Peyer's patch (tissue), 4 donors: ENCODE measurements around the gene SPATC1L. TPM values are rescaled to one million over a fixed set of nuclear protein-coding genes. Genes with fewer than 3 reads are reported as not detected.
"Not testable (repeated sequence)": the region's sequence is repeated elsewhere in the genome, so short reads cannot be mapped to it uniquely, and the experiment has no call there.

ENCODE experiments used
- DNase-seq, 3 donors: peaks; one replicate each; pipeline ENCODE4 v3.0.0-alpha.2; 2017 to 2019
- H3K27ac ChIP-seq, 4 donors: fragments of 200-600 bp; sonication (generic); one replicate each; pipeline ENCODE4 v1.5.1; 2016 to 2019
- H3K27me3 ChIP-seq, 2 donors: fragments of 200-600 bp; sonication (generic); one replicate each; pipeline ENCODE4 v1.5.1; 2019
- H3K36me3 ChIP-seq, 3 donors: fragments of 200-600 bp; sonication (generic); one replicate each; pipeline ENCODE4 v1.5.1; 2016 to 2019
- H3K4me1 ChIP-seq, 4 donors: fragments of 200-600 bp; sonication (generic); one replicate each; pipeline ENCODE4 v1.5.1; 2016 to 2019
- H3K4me3 ChIP-seq, 4 donors: fragments of 200-600 bp; sonication (generic); 1 replicate in 3 of 4; 2 replicates in 1 of 4; pipeline ENCODE4 v1.5.1; 2016 to 2019; ENCODE audit warnings: mild to moderate bottlenecking in 1 of 4
- H3K9me3 ChIP-seq, 4 donors: fragments of 200-600 bp; sonication (generic); one replicate each; pipeline ENCODE4 v1.5.1; 2016 to 2019; ENCODE audit warnings: mild to moderate bottlenecking in 1 of 4
- POLR2A ChIP-seq, 2 donors: fragments of 450-650 bp; IDR thresholded peaks; one replicate each; pipeline ENCODE4 v1.5.1; 2017; ENCODE audit warnings: antibody characterized with exemption in 2 of 2, mild to moderate bottlenecking in 2 of 2, moderate library complexity in 2 of 2
- total RNA-seq, 4 donors: library from RNA; depleted of rRNA; stranded (reverse); fragments of >200 nt; gene quantifications; one replicate each; pipeline ENCODE4 v1.1.0, GENCODE V29; 2016
- TF ChIP-seq, protein P1 (sequence below), 6 experiments: fragments of 450-650 bp in 4 of 6; fragments of 200-600 bp in 2 of 6; sonication (generic) in 1 of 6; IDR thresholded peaks; one replicate each; pipeline ENCODE4 v1.5.1; 2017 to 2019; ENCODE audit warnings: antibody characterized with exemption in 6 of 6, mild to moderate bottlenecking in 3 of 6, moderate library complexity in 1 of 6

Gene SPATC1L
- total RNA-seq, 4 donors from 2014 or later, result 1.1 to 13.2 (median 2.6) TPM

DNA sequence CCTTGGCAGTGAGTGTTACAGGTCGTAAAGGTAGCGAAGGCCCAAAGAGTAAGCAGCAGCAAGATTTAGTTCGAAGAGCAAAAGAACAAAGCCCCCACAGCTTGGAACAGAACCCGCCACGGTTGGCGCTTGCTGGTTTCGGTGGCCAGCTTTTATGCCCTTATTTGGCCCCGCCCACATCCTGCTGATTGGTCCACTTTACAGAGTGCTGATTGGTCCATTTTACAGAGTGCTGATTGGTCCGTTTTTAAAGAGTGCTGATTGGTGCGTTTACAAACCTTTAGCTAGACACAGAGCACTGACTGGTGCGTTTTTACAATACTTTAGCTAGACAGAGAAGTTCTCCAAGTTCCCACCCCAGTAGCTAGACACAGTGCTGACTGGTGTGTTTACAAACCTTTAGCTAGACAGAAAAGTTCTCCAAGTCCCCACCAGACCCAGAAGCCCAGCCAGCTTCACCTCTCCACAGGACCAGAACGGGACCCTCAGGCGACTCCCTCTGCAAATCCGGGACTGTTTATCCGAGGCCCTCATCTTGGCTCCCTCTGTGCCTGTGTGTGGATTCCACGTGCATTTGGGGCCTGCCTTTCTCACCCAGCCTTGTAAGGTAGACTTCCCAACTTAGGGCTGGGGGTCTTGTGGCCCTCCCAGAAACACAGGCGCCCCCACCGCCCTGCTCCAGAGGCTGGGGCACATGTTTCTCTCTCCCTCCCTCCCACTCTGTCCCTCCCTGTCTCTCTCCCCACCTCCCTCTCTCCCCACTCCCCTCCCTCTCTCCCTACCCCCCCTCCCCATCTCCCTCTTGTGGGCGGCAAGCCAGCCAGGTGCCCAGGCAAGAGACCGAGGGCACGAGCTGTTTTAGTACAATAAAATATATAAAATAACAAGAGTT lies 41.4 kb downstream of the SPATC1L start:
- DNase-seq, result no peak
- H3K9me3 ChIP-seq, result no peaks in the 10 kb centered on the region
- no peaks in the 10 kb centered on the region for H3K27me3 ChIP-seq
- H3K36me3 ChIP-seq, result no peaks in the 10 kb centered on the region
- no peak overlapping the region for H3K27ac ChIP-seq
- TF ChIP-seq, protein P1, sequence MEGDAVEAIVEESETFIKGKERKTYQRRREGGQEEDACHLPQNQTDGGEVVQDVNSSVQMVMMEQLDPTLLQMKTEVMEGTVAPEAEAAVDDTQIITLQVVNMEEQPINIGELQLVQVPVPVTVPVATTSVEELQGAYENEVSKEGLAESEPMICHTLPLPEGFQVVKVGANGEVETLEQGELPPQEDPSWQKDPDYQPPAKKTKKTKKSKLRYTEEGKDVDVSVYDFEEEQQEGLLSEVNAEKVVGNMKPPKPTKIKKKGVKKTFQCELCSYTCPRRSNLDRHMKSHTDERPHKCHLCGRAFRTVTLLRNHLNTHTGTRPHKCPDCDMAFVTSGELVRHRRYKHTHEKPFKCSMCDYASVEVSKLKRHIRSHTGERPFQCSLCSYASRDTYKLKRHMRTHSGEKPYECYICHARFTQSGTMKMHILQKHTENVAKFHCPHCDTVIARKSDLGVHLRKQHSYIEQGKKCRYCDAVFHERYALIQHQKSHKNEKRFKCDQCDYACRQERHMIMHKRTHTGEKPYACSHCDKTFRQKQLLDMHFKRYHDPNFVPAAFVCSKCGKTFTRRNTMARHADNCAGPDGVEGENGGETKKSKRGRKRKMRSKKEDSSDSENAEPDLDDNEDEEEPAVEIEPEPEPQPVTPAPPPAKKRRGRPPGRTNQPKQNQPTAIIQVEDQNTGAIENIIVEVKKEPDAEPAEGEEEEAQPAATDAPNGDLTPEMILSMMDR (IDR thresholded peaks at IDR 0.05), result no peak
- TF ChIP-seq POLR2A (IDR thresholded peaks at IDR 0.05), result no peak
- no peaks in the 10 kb centered on the region for H3K4me1 ChIP-seq
- no peak overlapping the region for H3K4me3 ChIP-seq

DNA sequence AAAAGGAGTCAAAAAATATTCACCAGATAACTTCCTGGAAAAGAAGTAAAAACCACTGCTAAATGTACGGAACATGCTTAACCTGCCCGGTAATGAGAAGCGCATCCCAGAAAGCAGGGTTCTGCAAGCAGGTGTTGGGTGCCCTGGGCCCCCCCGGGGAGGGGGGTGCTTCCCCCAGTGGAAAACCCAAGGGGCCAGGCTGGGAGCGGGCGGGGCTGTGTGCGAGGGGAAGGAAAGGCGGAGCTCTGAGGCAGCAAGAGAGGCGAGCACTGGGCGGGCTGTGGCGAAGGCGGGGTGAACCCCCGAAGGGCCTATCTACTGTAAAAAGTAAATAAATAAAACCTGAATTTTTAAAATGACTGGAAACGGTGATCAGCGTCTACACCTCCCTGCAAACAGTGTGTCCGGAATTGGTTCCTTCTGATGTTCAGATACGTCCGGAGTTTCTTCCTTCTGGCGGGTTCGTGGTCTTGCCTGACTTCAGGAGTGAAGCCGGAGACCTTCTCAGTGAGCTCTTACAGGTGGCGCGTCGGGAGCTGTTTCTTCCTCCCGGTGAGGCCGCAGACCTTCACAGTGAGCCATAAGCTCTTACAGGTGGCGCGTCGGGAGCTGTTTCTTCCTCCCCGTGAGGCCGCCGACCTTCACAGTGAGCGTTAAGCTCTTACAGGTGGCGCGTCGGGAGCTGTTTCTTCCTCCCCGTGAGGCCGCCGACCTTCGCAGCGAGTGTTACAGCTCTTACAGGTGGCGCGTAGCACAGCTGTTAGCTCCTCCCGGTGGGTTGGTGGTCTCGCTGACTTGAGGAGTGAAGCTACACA lies 42.3 kb downstream of the SPATC1L start:
- Histone ChIP-seq H3K27me3 (no peaks in the 10 kb centered on the region), H3K9me3 (no peaks in the 10 kb centered on the region), H3K27ac (no peak overlapping the region), H3K36me3 (no peaks in the 10 kb centered on the region), H3K4me3 (no peak overlapping the region), H3K4me1 (no peaks in the 10 kb centered on the region)
- no peak for DNase-seq
- TF ChIP-seq, protein P1 (IDR thresholded peaks at IDR 0.05), result no peak
- no peak for TF ChIP-seq POLR2A (IDR thresholded peaks at IDR 0.05)

DNA sequence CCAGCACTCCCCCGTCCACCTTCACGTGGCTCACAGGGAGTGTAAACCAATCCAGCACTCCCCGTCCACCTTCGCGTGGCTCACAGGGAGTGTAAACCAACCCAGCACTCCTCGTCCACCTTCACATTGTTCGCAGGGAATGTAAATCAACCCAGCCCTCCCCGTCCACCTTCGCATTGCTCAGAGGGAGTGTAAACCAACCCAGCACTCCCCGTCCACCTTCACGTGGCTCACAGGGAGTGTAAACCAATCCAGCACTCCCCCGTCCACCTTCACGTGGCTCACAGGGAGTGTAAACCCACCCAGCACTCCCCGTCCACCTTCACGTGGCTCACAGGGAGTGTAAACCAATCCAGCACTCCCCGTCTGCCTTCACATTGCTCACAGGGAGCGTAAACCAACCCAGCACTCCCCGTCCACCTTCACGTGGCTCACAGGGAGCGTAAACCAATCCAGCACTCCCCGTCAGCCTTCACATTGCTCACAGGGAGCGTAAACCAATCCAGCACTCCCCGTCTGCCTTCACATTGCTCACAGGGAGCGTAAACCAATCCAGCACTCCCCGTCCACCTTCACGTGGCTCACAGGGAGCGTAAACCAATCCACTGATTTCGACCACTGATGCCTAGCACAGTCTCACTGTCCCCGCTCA lies 43.8 kb downstream of the SPATC1L start:
- not testable (repeated sequence) for H3K27me3 ChIP-seq, H3K4me1 ChIP-seq, H3K27ac ChIP-seq, H3K36me3 ChIP-seq, H3K4me3 ChIP-seq, H3K9me3 ChIP-seq, DNase-seq

DNA sequence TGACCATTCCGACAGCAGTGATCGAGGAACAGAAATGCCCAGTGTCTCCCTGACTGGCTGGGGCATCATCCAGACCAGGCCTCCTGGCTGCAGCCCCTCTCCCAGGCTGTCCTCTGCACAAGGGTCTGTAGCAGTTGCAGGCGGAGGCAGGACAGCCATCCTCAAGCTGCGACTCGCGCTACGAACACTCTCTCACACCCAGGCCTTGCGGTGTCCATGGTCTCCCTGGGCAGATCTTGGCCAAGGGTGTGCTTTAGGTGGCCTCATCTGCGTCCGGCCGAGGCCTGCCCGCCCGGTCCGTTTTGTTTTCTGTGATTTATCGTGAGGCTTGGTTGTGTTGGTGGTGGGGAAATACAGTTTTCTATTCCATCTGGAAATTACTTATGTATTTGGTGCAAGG lies 44.6 kb downstream of the SPATC1L start:
- Histone ChIP-seq H3K27ac (no peak overlapping the region), H3K4me3 (no peak overlapping the region), H3K4me1 (no peaks in the 10 kb centered on the region), H3K27me3 (no peaks in the 10 kb centered on the region), H3K36me3 (no peaks in the 10 kb centered on the region), H3K9me3 (no peaks in the 10 kb centered on the region)
- no peak for DNase-seq
- TF ChIP-seq, protein P1 (IDR thresholded peaks at IDR 0.05), result no peak
- TF ChIP-seq POLR2A (IDR thresholded peaks at IDR 0.05), result no peak

DNA sequence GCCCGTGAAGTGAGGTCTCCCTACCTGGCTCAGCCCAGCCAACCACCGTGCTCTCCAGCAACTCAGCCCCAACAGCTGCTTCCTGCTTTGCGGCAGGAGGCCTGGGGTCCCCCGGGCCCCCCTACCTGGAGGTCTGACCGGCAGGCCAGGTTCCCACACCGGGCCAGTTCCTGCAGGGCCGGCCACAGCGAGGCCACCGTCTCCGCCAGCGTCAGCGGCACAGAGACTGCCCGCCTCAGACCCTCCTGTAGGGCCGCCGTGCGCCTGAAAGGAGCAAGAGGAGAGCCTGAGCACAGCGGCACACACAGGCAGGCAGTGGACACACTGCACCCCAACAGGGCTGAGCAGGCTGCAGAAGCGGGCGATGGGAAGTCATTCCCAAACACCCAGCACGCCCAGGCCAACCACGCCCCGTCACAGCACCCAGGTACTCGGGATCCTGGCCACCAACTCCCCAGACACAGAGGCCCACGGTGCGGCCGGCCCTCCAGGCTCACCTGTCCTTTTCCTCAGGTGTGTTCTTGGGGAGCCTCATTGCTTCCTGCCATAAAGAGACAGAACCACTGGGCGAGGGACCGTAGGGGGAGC lies 45.8 kb downstream of the SPATC1L start:
- Histone ChIP-seq H3K9me3 (no peaks in the 10 kb centered on the region), H3K4me3 (no peak overlapping the region), H3K4me1 (no peaks in the 10 kb centered on the region), H3K27me3 (no peaks in the 10 kb centered on the region), H3K36me3 (no peaks in the 10 kb centered on the region), H3K27ac (no peak overlapping the region)
- no peak for TF ChIP-seq POLR2A (IDR thresholded peaks at IDR 0.05)
- TF ChIP-seq, protein P1 (IDR thresholded peaks at IDR 0.05), result no peak
- no peak for DNase-seq
